ENCODE results near the gene TRIP6. TPM values are rescaled to one million over a fixed set of nuclear protein-coding genes. Genes with fewer than 3 reads are reported as not detected.

The TRIP6 gene
- total and polyA plus RNA-seq, 2 of the 8 experiments (the other 6 are each of a cell fraction or from before 2014, with no cell fraction given) = 88.4 to 103 TPM

- 0% methylated on average over 4 of the region's 6 CpGs; no CpG with 5 or more reads in 1 of the 2 experiments for WGBS, 2 experiments (ENCODE audit: extremely low coverage in 1 of 2, insufficient coverage in 1 of 2, insufficient read length in 1 of 2, insufficient replicate concordance in 2 of 2, low coverage in 1 of 2, low lambda C conversion rate in 2 of 2, missing lambda C conversion rate in 1 of 2)
- Histone ChIP-seq H3K9me3 (ENCODE audit: insufficient read depth in 2 of 2, low read depth in 1 of 2, low read length in 1 of 2) (no peaks in the 10 kb centered on the region), H2BK5ac (ENCODE audit: low read depth, low read length) (peak overlapping the region; percentile 95), H3K27ac (ENCODE audit: low read depth, low read length) (peak overlapping the region; percentile 94), H3K36me3 (ENCODE audit: control insufficient read depth in 2 of 4, insufficient read depth in 4 of 4, low read length in 3 of 4) (no peaks in the 10 kb centered on the region), H3K18ac (ENCODE audit: extremely low read depth, low read length) (peak overlapping the region; percentile 97), H3K4me2 (ENCODE audit: insufficient read depth in 1 of 2, low read depth in 2 of 2, low read length in 2 of 2) (peak overlapping the region; percentile 92 to 93), H3K4me1 (replicated peaks in 1 of 4; ENCODE audit: control insufficient read depth in 3 of 4, insufficient read depth in 4 of 4, low read length in 3 of 4) (peaks cover 3 to 10% (median 8%) of the 10 kb centered on the region in 4 experiments), H3K79me1 (ENCODE audit: low read depth, low read length) (peaks cover 6% of the 10 kb centered on the region; the same call in 1 of the 2 replicates), H3K14ac (ENCODE audit: insufficient read length) (no peak overlapping the region), H2AFZ (ENCODE audit: low read length) (no peak overlapping the region), H2BK120ac (replicated peaks; ENCODE audit: low read depth, low read length) (no peak overlapping the region), H4K5ac (ENCODE audit: insufficient read length, low read depth, low read length) (peak overlapping the region; percentile 99), H3K4ac (replicated peaks; ENCODE audit: insufficient read length, low read depth, low read length) (peak overlapping the region; percentile 88), H3K23me2 (ENCODE audit: low read depth, low read length) (peaks cover 3% of the 10 kb centered on the region; the same call in 1 of the 2 replicates), H3K27me3 (replicated peaks in 1 of 4; ENCODE audit: control insufficient read depth in 3 of 4, extremely low read depth in 1 of 4, insufficient read depth in 3 of 4, low read length in 3 of 4) (no peaks in the 10 kb centered on the region), H4K91ac (replicated peaks; ENCODE audit: insufficient read length, low read length) (peak overlapping the region; percentile 81), H3K4me3 (ENCODE audit: extremely low read depth in 1 of 4, insufficient read depth in 2 of 4, low read depth in 3 of 4, low read length in 4 of 4) (peak overlapping the region; percentile 29 to 67 (median 56)), H3K23ac (ENCODE audit: insufficient read length) (no peak overlapping the region), H3K56ac (replicated peaks; ENCODE audit: insufficient read length, low read depth, low read length) (peak overlapping the region; percentile 93), H4K8ac (ENCODE audit: extremely low read depth, insufficient read depth, low read length) (peak overlapping the region; percentile 94; the same call in 1 of the 2 replicates), H2BK20ac (ENCODE audit: low read length) (no peak overlapping the region), H2BK12ac (ENCODE audit: low read depth, low read length) (peak overlapping the region; percentile 88; the same call in 1 of the 2 replicates), H3K9ac (replicated peaks in 1 of 4; ENCODE audit: extremely low read depth in 1 of 4, low read depth in 3 of 4, low read length in 3 of 4) (peak overlapping the region; percentile 60 to 82 (median 70)), H4K20me1 (replicated peaks in 1 of 2; ENCODE audit: control insufficient read depth in 1 of 2, insufficient read depth in 2 of 2, low read length in 2 of 2) (no peaks in the 10 kb centered on the region), H2AK5ac (ENCODE audit: low read depth, low read length) (peak overlapping the region; percentile 20; the same call in 1 of the 2 replicates), H3K79me2 (ENCODE audit: control insufficient read depth in 1 of 2, insufficient read depth in 2 of 2, low read length in 2 of 2) (no peaks in the 10 kb centered on the region), H2BK15ac (ENCODE audit: low read length) (peak overlapping the region; percentile 88; the same call in 1 of the 2 replicates)
- FAIRE-seq (no peak), DNase-seq (ENCODE audit: low read depth in 1 of 2, low spot score in 2 of 2) (no peak)
- ChIA-PET POLR2A (ENCODE audit: partially characterized antibody) (interaction anchor here (0.7 to 3.3 kb wide), 21 partner anchors 9 to 233 kb away, joined by 3 to 53 read pairs (median 5); partner anchors contain the start of genes EPHB4, POP7, SLC12A9 and SRRT), CTCF (ENCODE audit: partially characterized antibody) (interaction anchor here (1.2 to 7.0 kb wide), 8 partner anchors 8 to 131 kb away, joined by 4 to 55 read pairs (median 6); partner anchors contain the start of genes EPHB4, POP7 and SLC12A9)
- no peak for TF ChIP-seq USF2 (IDR thresholded peaks at IDR 0.05; ENCODE audit: low read length)
- no peak for TF ChIP-seq HDAC6 (IDR thresholded peaks at IDR 0.05; ENCODE audit: low read depth, low read length)
- no peak for TF ChIP-seq GTF2F1 (IDR thresholded peaks at IDR 0.05; ENCODE audit: borderline replicate concordance, low read depth, low read length)
- TF ChIP-seq FOSL1 (IDR thresholded peaks at IDR 0.05; ENCODE audit: insufficient read depth, low read depth, low read length) = no peak
- no peak for TF ChIP-seq SUZ12 (IDR thresholded peaks at IDR 0.05; ENCODE audit: low read length)
- no peak for TF ChIP-seq TAF7 (optimal IDR thresholded peaks at IDR 0.05; ENCODE audit: borderline replicate concordance, low read depth, low read length)
- TF ChIP-seq GABPA (IDR thresholded peaks at IDR 0.05; ENCODE audit: borderline replicate concordance, insufficient read depth, low read length) = no peak; the same call in 1 of the 2 replicates
- no peak for TF ChIP-seq ZNF274 (IDR thresholded peaks at IDR 0.05; ENCODE audit: borderline replicate concordance, extremely low read depth, low read length)
- 0 out of 2 replicates have a peak, but pooled peaks have one; percentile 0 for TF ChIP-seq TAF1 (IDR thresholded peaks at IDR 0.05; ENCODE audit: low read depth, low read length)
- TF ChIP-seq RXRA (IDR thresholded peaks at IDR 0.05; ENCODE audit: insufficient read depth, low read depth, low read length) = no peak
- TF ChIP-seq BACH1 (IDR thresholded peaks at IDR 0.05; ENCODE audit: low read length) = no peak
- no peak for TF ChIP-seq SP1 (IDR thresholded peaks at IDR 0.05; ENCODE audit: low read depth, low read length)
- no peak for TF ChIP-seq SIRT6 (IDR thresholded peaks at IDR 0.05; ENCODE audit: low read length)
These were observed 30.4 kb upstream of the TRIP6 start for GRCh38 chr7:100836812-100837098.
